ENCODE data around the gene RBM34. TPM values are rescaled to one million over a fixed set of nuclear protein-coding genes. Genes with fewer than 3 reads are reported as not detected.

The RBM34 gene
- total RNA-seq, 2 donors from 2014 or later = 25.7 to 90.7 TPM

GRCh38 chr1:235105051-235106043 lies 55.7 kb downstream of the RBM34 start:
- H3K9me3 ChIP-seq = no peaks in the 10 kb centered on the region
- no peaks in the 10 kb centered on the region for H3K27me3 ChIP-seq (replicated peaks; ENCODE audit: insufficient read depth)
- H3K4me3 ChIP-seq = no peak overlapping the region
- no peaks in the 10 kb centered on the region for H3K36me3 ChIP-seq
- 59% methylated on average over 12 of the region's 12 CpGs for WGBS
- no peak for DNase-seq (ENCODE audit: low spot score)
- H3K4me1 ChIP-seq (replicated peaks) = no peaks in the 10 kb centered on the region
- H3K27ac ChIP-seq = no peak overlapping the region
- no peak for TF ChIP-seq POLR2A (IDR thresholded peaks at IDR 0.05)
- TF ChIP-seq POLR2AphosphoS5 (IDR thresholded peaks at IDR 0.05) = no peak
- TF ChIP-seq, protein P1, sequence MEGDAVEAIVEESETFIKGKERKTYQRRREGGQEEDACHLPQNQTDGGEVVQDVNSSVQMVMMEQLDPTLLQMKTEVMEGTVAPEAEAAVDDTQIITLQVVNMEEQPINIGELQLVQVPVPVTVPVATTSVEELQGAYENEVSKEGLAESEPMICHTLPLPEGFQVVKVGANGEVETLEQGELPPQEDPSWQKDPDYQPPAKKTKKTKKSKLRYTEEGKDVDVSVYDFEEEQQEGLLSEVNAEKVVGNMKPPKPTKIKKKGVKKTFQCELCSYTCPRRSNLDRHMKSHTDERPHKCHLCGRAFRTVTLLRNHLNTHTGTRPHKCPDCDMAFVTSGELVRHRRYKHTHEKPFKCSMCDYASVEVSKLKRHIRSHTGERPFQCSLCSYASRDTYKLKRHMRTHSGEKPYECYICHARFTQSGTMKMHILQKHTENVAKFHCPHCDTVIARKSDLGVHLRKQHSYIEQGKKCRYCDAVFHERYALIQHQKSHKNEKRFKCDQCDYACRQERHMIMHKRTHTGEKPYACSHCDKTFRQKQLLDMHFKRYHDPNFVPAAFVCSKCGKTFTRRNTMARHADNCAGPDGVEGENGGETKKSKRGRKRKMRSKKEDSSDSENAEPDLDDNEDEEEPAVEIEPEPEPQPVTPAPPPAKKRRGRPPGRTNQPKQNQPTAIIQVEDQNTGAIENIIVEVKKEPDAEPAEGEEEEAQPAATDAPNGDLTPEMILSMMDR (IDR thresholded peaks at IDR 0.05) = no peak
- intact Hi-C loops (cut with DNase I) = no loop called here

GRCh38 chr1:235102993-235103411 lies 58.0 kb downstream of the RBM34 start:
- H3K36me3 ChIP-seq = no peaks in the 10 kb centered on the region
- DNase-seq (ENCODE audit: low spot score) = no peak
- intact Hi-C loops (cut with DNase I) = no loop called here
- H3K4me1 ChIP-seq (replicated peaks) = no peaks in the 10 kb centered on the region
- H3K27ac ChIP-seq = no peak overlapping the region
- 11% methylated on average over 4 of the region's 4 CpGs for WGBS
- TF ChIP-seq POLR2A (IDR thresholded peaks at IDR 0.05) (no peak), POLR2AphosphoS5 (IDR thresholded peaks at IDR 0.05) (no peak)
- TF ChIP-seq, protein P1 (IDR thresholded peaks at IDR 0.05) = no peak
- no peaks in the 10 kb centered on the region for H3K27me3 ChIP-seq (replicated peaks; ENCODE audit: insufficient read depth)
- no peak overlapping the region for H3K4me3 ChIP-seq
- H3K9me3 ChIP-seq = no peaks in the 10 kb centered on the region

- Histone ChIP-seq H3K27ac (no peak overlapping the region), H3K4me1 (replicated peaks) (no peaks in the 10 kb centered on the region), H3K27me3 (replicated peaks; ENCODE audit: insufficient read depth) (no peaks in the 10 kb centered on the region), H3K4me3 (no peak overlapping the region), H3K36me3 (no peaks in the 10 kb centered on the region), H3K9me3 (no peaks in the 10 kb centered on the region)
- no peak for DNase-seq (ENCODE audit: low spot score)
- no peak for TF ChIP-seq POLR2A (IDR thresholded peaks at IDR 0.05)
- TF ChIP-seq, protein P1 (IDR thresholded peaks at IDR 0.05) = no peak
- TF ChIP-seq POLR2AphosphoS5 (IDR thresholded peaks at IDR 0.05) = no peak
- intact Hi-C loops (cut with DNase I) = no loop called here
- 92% methylated on average over 3 of the region's 3 CpGs for WGBS
Observed at GRCh38 chr1:235102259-235102582, 58.8 kb downstream of the RBM34 start.

- no peaks in the 10 kb centered on the region for H3K36me3 ChIP-seq
- TF ChIP-seq, protein P1 (IDR thresholded peaks at IDR 0.05) = no peak
- TF ChIP-seq POLR2A (IDR thresholded peaks at IDR 0.05) = no peak
- TF ChIP-seq POLR2AphosphoS5 (IDR thresholded peaks at IDR 0.05) = no peak
- no peaks in the 10 kb centered on the region for H3K4me1 ChIP-seq (replicated peaks)
- no peak overlapping the region for H3K4me3 ChIP-seq
- H3K27me3 ChIP-seq (replicated peaks; ENCODE audit: insufficient read depth) = no peaks in the 10 kb centered on the region
- DNase-seq (ENCODE audit: low spot score) = no peak
- intact Hi-C loops (cut with DNase I) = no loop called here
- no peak overlapping the region for H3K27ac ChIP-seq
- 73% methylated on average over 5 of the region's 5 CpGs for WGBS
- H3K9me3 ChIP-seq = no peaks in the 10 kb centered on the region
Observed at GRCh38 chr1:235101558-235102258, 59.3 kb downstream of the RBM34 start.
